ENCODE data around the gene KCTD20. TPM values are rescaled to one million over a fixed set of nuclear protein-coding genes. Genes with fewer than 3 reads are reported as not detected.

The KCTD20 gene
- total RNA-seq, 2 donors from 2014 or later, result 26.3 to 34.5 TPM

- Histone ChIP-seq H3K36me3 (peaks cover 53% of the 10 kb centered on the region), H3K27me3 (no peaks in the 10 kb centered on the region), H3K4me1 (no peaks in the 10 kb centered on the region), H3K27ac (no peak overlapping the region), H3K4me3 (no peak overlapping the region), H3K9me3 (no peaks in the 10 kb centered on the region)
- DNase-seq (ENCODE audit: low spot score), result no peak
- no peak for TF ChIP-seq CTCF (IDR thresholded peaks at IDR 0.05)
These were observed 72.0 kb downstream of the KCTD20 start for GRCh38 chr6:36514554-36515456.

- no peak for DNase-seq (ENCODE audit: low spot score)
- H3K27ac ChIP-seq, result no peak overlapping the region
- H3K4me3 ChIP-seq, result no peak overlapping the region
- peaks cover 55% of the 10 kb centered on the region for H3K36me3 ChIP-seq
- no peaks in the 10 kb centered on the region for H3K9me3 ChIP-seq
- H3K27me3 ChIP-seq, result no peaks in the 10 kb centered on the region
- no peaks in the 10 kb centered on the region for H3K4me1 ChIP-seq
- no peak for TF ChIP-seq CTCF (IDR thresholded peaks at IDR 0.05)
These were observed 73.0 kb downstream of the KCTD20 start for GRCh38 chr6:36515844-36516243.

GRCh38 chr6:36516559-36516958 is 73.8 kb downstream of the KCTD20 start:
- Histone ChIP-seq H3K36me3 (peaks cover 56% of the 10 kb centered on the region), H3K27ac (no peak overlapping the region)
- no peak for TF ChIP-seq CTCF (IDR thresholded peaks at IDR 0.05)

GRCh38 chr6:36516988-36517387 is 74.2 kb downstream of the KCTD20 start:
- Histone ChIP-seq H3K9me3 (no peaks in the 10 kb centered on the region), H3K27ac (no peak overlapping the region), H3K4me1 (no peaks in the 10 kb centered on the region), H3K36me3 (peaks cover 57% of the 10 kb centered on the region), H3K4me3 (no peak overlapping the region), H3K27me3 (no peaks in the 10 kb centered on the region)
- DNase-seq (ENCODE audit: low spot score), result no peak
- TF ChIP-seq CTCF (IDR thresholded peaks at IDR 0.05), result no peak

More at GRCh38 chr6:36516559-36516958, 73.8 kb downstream of the KCTD20 start:
- Histone ChIP-seq H3K27me3 (no peaks in the 10 kb centered on the region), H3K4me3 (no peak overlapping the region), H3K4me1 (no peaks in the 10 kb centered on the region), H3K9me3 (no peaks in the 10 kb centered on the region)
- no peak for DNase-seq (ENCODE audit: low spot score)

GRCh38 chr6:36517408-36517807 is 74.6 kb downstream of the KCTD20 start:
- no peak overlapping the region for H3K4me3 ChIP-seq
- H3K27me3 ChIP-seq, result no peaks in the 10 kb centered on the region
- no peaks in the 10 kb centered on the region for H3K9me3 ChIP-seq
- no peak for DNase-seq (ENCODE audit: low spot score)
- H3K27ac ChIP-seq, result no peak overlapping the region
- no peaks in the 10 kb centered on the region for H3K4me1 ChIP-seq
- H3K36me3 ChIP-seq, result peaks cover 57% of the 10 kb centered on the region
- TF ChIP-seq CTCF (IDR thresholded peaks at IDR 0.05), result no peak

Data from right atrium auricular region (tissue), 2 donors.